ENCODE measurements around the gene SSR4.

SSR4 gene

GRCh38 chrX:153781428-153782047 is 12.9 kb upstream of the SSR4 start:
- Histone ChIP-seq H3K27ac (peak overlapping the region in 6 of 11 experiments; percentile 32 to 64 (median 58); a peak in 8 of 22 replicates), H3K9me3 (replicated peaks in 1 of 11) (peaks cover 0 to 47% (median 9%) of the 10 kb centered on the region in 11 experiments; a peak in 8 of 22 replicates), H3K4me1 (peaks cover 24 to 70% (median 43%) of the 10 kb centered on the region in 10 experiments), H3K4me2 (peak overlapping the region; percentile 56 to 92 (median 79)), H3K36me3 (peaks cover 0 to 25% (median 12%) of the 10 kb centered on the region in 11 experiments; a peak in 9 of 22 replicates), H3K27me3 (peaks cover 0 to 49% (median 25%) of the 10 kb centered on the region in 11 experiments; a peak in 16 of 22 replicates), H3K4me3 (peak overlapping the region in 2 of 10 experiments; percentile 37 to 40; a peak in 2 of 20 replicates), H3K9ac (peak overlapping the region in 8 of 11 experiments; percentile 32 to 70 (median 58); a peak in 11 of 22 replicates), H4K20me1 (peaks cover 0 to 88% (median 17%) of the 10 kb centered on the region in 11 experiments; a peak in 14 of 22 replicates)
- TF ChIP-seq Cebpa-rat (IDR thresholded peaks at IDR 0.05): no peak

DNA sequence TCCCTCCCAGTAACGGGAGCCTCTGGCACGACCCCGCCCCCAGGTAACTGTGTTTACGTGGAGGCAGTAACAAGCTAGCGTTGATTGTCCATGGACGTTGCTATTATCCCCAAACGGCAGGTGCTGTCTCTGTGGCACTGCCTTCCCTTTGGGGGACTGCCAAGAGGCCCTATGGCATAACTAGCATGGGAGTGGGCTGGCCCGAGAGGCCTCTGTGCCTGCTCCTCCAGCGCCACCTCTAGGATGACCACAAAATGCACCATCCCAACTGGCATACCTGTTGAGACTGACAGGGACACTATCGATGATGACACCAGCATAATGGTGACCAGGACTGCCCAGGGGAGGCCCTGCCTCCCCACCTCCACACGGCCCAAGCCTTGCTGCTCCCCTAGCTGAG is 12.2 kb upstream of the SSR4 start:
- peaks cover 0 to 94% (median 24%) of the 10 kb centered on the region in 11 experiments; a peak in 15 of 22 replicates for H4K20me1 ChIP-seq
- H3K9ac ChIP-seq: no peak overlapping the region
- no peak overlapping the region for H3K27ac ChIP-seq
- no peak overlapping the region for H3K4me3 ChIP-seq
- H3K36me3 ChIP-seq: peaks cover 0 to 33% (median 19%) of the 10 kb centered on the region in 11 experiments; a peak in 14 of 22 replicates
- H3K4me1 ChIP-seq: peaks cover 24 to 71% (median 42%) of the 10 kb centered on the region in 10 experiments
- H3K4me2 ChIP-seq: peak overlapping the region in 9 of 11 experiments; percentile 74 to 92 (median 79); a peak in 15 of 22 replicates
- no peak for TF ChIP-seq Cebpa-rat (IDR thresholded peaks at IDR 0.05)
- H3K9me3 ChIP-seq (replicated peaks in 1 of 11): peaks cover 0 to 41% (median 7%) of the 10 kb centered on the region in 11 experiments; a peak in 8 of 22 replicates
- H3K27me3 ChIP-seq: peaks cover 0 to 56% (median 32%) of the 10 kb centered on the region in 11 experiments; a peak in 16 of 22 replicates

DNA sequence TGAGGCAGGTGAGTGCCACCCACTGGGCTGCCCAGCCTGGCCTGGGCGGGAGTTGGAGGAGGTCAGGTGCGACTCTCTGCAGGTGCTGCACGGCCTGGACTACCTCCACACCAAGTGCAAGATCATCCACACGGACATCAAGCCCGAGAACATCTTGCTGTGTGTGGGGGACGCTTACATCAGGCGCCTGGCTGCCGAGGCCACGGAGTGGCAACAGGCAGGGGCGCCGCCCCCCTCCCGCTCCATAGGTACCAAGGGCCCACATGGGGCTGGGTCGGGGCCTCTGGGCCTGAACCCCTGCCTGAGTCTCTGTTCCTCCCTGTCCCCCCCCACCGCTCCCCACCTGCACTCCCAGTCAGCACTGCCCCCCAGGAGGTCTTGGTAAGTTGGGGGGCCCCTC is 11.6 kb upstream of the SSR4 start:
- no peak overlapping the region for H3K9ac ChIP-seq
- H3K36me3 ChIP-seq: peaks cover 0 to 39% (median 25%) of the 10 kb centered on the region in 11 experiments; a peak in 17 of 22 replicates
- H3K27ac ChIP-seq: no peak overlapping the region
- no peak for TF ChIP-seq Cebpa-rat (IDR thresholded peaks at IDR 0.05)
- peaks cover 0 to 41% (median 7%) of the 10 kb centered on the region in 11 experiments; a peak in 8 of 22 replicates for H3K9me3 ChIP-seq (replicated peaks in 1 of 11)
- H3K27me3 ChIP-seq: peaks cover 0 to 62% (median 37%) of the 10 kb centered on the region in 11 experiments; a peak in 16 of 22 replicates
- peaks cover 0 to 94% (median 29%) of the 10 kb centered on the region in 11 experiments; a peak in 16 of 22 replicates for H4K20me1 ChIP-seq
- peak overlapping the region in 5 of 11 experiments; percentile 28 to 90 (median 79); a peak in 2 of 22 replicates for H3K4me2 ChIP-seq
- peaks cover 24 to 66% (median 42%) of the 10 kb centered on the region in 10 experiments for H3K4me1 ChIP-seq
- no peak overlapping the region for H3K4me3 ChIP-seq

- H3K27ac ChIP-seq: no peak overlapping the region
- H4K20me1 ChIP-seq: peaks cover 0 to 94% (median 36%) of the 10 kb centered on the region in 11 experiments; a peak in 17 of 22 replicates
- peaks cover 0 to 45% (median 30%) of the 10 kb centered on the region in 11 experiments; a peak in 17 of 22 replicates for H3K36me3 ChIP-seq
- TF ChIP-seq Cebpa-rat (IDR thresholded peaks at IDR 0.05): no peak
- H3K9ac ChIP-seq: no peak overlapping the region
- H3K4me2 ChIP-seq: 0 out of 22 replicates have a peak overlapping the region, but pooled peaks of 1 of the 11 experiments have one; percentile 77
- H3K9me3 ChIP-seq (replicated peaks in 1 of 11): peaks cover 0 to 41% (median 7%) of the 10 kb centered on the region in 11 experiments; a peak in 8 of 22 replicates
- peaks cover 24 to 60% (median 38%) of the 10 kb centered on the region in 10 experiments for H3K4me1 ChIP-seq
- H3K4me3 ChIP-seq: no peak overlapping the region
- H3K27me3 ChIP-seq: peaks cover 0 to 68% (median 38%) of the 10 kb centered on the region in 11 experiments; a peak in 16 of 22 replicates
These were observed 11.0 kb upstream of the SSR4 start for GRCh38 chrX:153783378-153784013.

GRCh38 chrX:153784325-153784967 is 10.0 kb upstream of the SSR4 start:
- TF ChIP-seq Cebpa-rat (IDR thresholded peaks at IDR 0.05): no peak
- no peak overlapping the region for H3K27ac ChIP-seq
- peaks cover 24 to 55% (median 37%) of the 10 kb centered on the region in 10 experiments for H3K4me1 ChIP-seq

DNA sequence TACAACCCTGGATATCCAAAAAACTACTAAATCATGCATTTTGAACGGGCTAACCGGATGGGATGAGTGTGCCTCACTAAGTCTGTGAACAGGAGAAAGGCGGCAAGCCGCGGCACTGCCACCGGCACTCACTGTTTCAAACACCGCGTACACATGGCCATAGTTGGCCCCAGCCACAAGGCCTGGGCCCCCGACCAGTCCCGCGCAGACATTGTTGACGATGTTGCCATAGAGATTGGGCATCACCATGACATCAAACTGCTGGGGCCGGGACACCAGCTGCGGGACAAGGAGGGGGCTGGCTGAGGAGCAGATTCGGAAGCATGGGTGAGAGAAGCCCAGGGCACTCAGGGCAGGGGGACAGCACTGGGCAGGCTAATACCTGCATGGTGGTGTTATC is 7.8 kb upstream of the SSR4 start:
- no peak for TF ChIP-seq Cebpa-rat (IDR thresholded peaks at IDR 0.05)
- H4K20me1 ChIP-seq: peaks cover 16 to 99% (median 59%) of the 10 kb centered on the region in 11 experiments; a peak in 21 of 22 replicates
- no peak overlapping the region for H3K9ac ChIP-seq
- H3K27me3 ChIP-seq: peaks cover 19 to 92% (median 56%) of the 10 kb centered on the region in 11 experiments; a peak in 19 of 22 replicates
- no peak overlapping the region for H3K4me3 ChIP-seq
- H3K9me3 ChIP-seq (replicated peaks in 1 of 11): peaks cover 0 to 33% (median 9%) of the 10 kb centered on the region in 11 experiments; a peak in 7 of 22 replicates
- peaks cover 14 to 46% (median 20%) of the 10 kb centered on the region in 10 experiments; a peak in 19 of 20 replicates for H3K4me1 ChIP-seq
- no peak overlapping the region for H3K4me2 ChIP-seq
- no peak overlapping the region for H3K27ac ChIP-seq
- H3K36me3 ChIP-seq: peaks cover 7 to 71% (median 53%) of the 10 kb centered on the region in 11 experiments; a peak in 21 of 22 replicates

More at GRCh38 chrX:153784325-153784967, 10.0 kb upstream of the SSR4 start:
- no peak overlapping the region for H3K9ac ChIP-seq
- peaks cover 0 to 97% (median 43%) of the 10 kb centered on the region in 11 experiments; a peak in 19 of 22 replicates for H4K20me1 ChIP-seq
- peaks cover 0 to 74% (median 38%) of the 10 kb centered on the region in 11 experiments; a peak in 17 of 22 replicates for H3K27me3 ChIP-seq
- H3K9me3 ChIP-seq (replicated peaks in 1 of 11): peaks cover 0 to 41% (median 7%) of the 10 kb centered on the region in 11 experiments; a peak in 8 of 22 replicates
- no peak overlapping the region for H3K4me3 ChIP-seq
- H3K4me2 ChIP-seq: no peak overlapping the region
- H3K36me3 ChIP-seq: peaks cover 1 to 55% (median 36%) of the 10 kb centered on the region in 11 experiments; a peak in 17 of 22 replicates

GRCh38 chrX:153789654-153790053 is 4.8 kb upstream of the SSR4 start:
- Histone ChIP-seq H3K36me3 (peaks cover 7 to 71% (median 56%) of the 10 kb centered on the region in 11 experiments; a peak in 21 of 22 replicates), H3K27me3 (peaks cover 13 to 83% (median 55%) of the 10 kb centered on the region in 11 experiments; a peak in 18 of 22 replicates), H3K4me2 (no peak overlapping the region), H3K4me1 (peaks cover 11 to 37% (median 25%) of the 10 kb centered on the region in 10 experiments), H3K9me3 (replicated peaks in 1 of 11) (peaks cover 3 to 42% (median 20%) of the 10 kb centered on the region in 11 experiments; a peak in 18 of 22 replicates), H4K20me1 (peaks cover 27 to 83% (median 68%) of the 10 kb centered on the region in 11 experiments; a peak in 21 of 22 replicates), H3K4me3 (no peak overlapping the region), H3K9ac (no peak overlapping the region; a peak in 1 of 22 replicates), H3K27ac (no peak overlapping the region)
- TF ChIP-seq Cebpa-rat (IDR thresholded peaks at IDR 0.05): no peak

All from BLaER1 treated with 17β-estradiol and CSF1 and Interleukin-3, amounts not matched to agents 10 nM and 100 nM (cell line).